HepG2 (cell line): ENCODE data around the gene IPCEF1. TPM values are rescaled to one million over a fixed set of nuclear protein-coding genes. Genes with fewer than 3 reads are reported as not detected.

Experiments used
- ARID5B ChIP-seq: IDR thresholded peaks from 2 replicates; pipeline ENCODE4 v1.4.0; 2020; ENCODE audit warnings: mild to moderate bottlenecking, missing genetic modification reagents
- ONECUT2 ChIP-seq: sonication (generic); formaldehyde crosslinking; IDR thresholded peaks from 2 replicates; pipeline ENCODE4 v1.4.0; 2020; ENCODE audit warnings: missing genetic modification reagents
- SMC3 ChIP-seq: IDR thresholded peaks from 2 replicates; pipeline ENCODE4 v1.6.1; 2011; ENCODE audit warnings: low read length, improper control_type of control experiment
- ZNF335 ChIP-seq: sonication (generic); formaldehyde crosslinking; IDR thresholded peaks from 2 replicates; pipeline ENCODE4 v1.4.0; 2020; ENCODE audit warnings: missing genetic modification reagents
- ZNF414 ChIP-seq: sonication (generic); formaldehyde crosslinking; IDR thresholded peaks from 2 replicates; pipeline ENCODE4 v1.5.0; 2020; ENCODE audit warnings: missing genetic modification reagents
- polyA plus RNA-seq, 8 experiments: library from polyadenylated mRNA; depleted of rRNA in 3 of 8; stranded (reverse) in 7 of 8; unstranded in 1 of 8; fragments of >200 nt; fragmentation: Illumina TruSeq in 4 of 8; extraction: Trizol in 4 of 8; gene quantifications; 2 replicates each; pipeline versions ENCODE4 v1.2.1 to v1.2.3, GENCODE V29; 2011 to 2016; ENCODE audit warnings: low read depth in 4 of 8, missing spikeins in 1 of 8, mixed read lengths in 1 of 8; ENCODE audit not compliant: insufficient read depth in 1 of 8
- total RNA-seq, 5 experiments: library from RNA; depleted of rRNA; stranded (reverse); fragments of >200 nt; fragmentation: Illumina TruSeq; extraction: Trizol; gene quantifications; 2 replicates each; pipeline ENCODE4 v1.2.3, GENCODE V29; 2016; ENCODE audit warnings: low read depth in 1 of 5
- TF ChIP-seq, protein P1 (sequence below), 2 experiments: fragments of 450-650 bp in 1 of 2; sonication (generic) in 1 of 2; formaldehyde crosslinking in 1 of 2; IDR thresholded peaks; 2 replicates each; pipeline versions ENCODE4 v1.6.1 to v1.8.0; 2016 to 2022; ENCODE audit warnings: antibody characterized with exemption in 1 of 2, mild to moderate bottlenecking in 1 of 2, missing genetic modification reagents in 1 of 2
- TF ChIP-seq, protein P2 (sequence below): sonication (generic); formaldehyde crosslinking; conservative IDR thresholded peaks from 2 replicates; pipeline ENCODE4 v1.4.0; 2020; ENCODE audit warnings: missing genetic modification reagents
- TF ChIP-seq, protein P3 (sequence below): sonication (generic); formaldehyde crosslinking; IDR thresholded peaks from 2 replicates; pipeline ENCODE4 v1.5.1; 2020; ENCODE audit warnings: missing genetic modification reagents, mild to moderate bottlenecking, borderline replicate concordance

Gene IPCEF1
- total and polyA plus RNA-seq, 2 of the 13 experiments (the other 11 are each of a cell fraction or from before 2014, with no cell fraction given) = 0.03 TPM; not detected in 1

DNA sequence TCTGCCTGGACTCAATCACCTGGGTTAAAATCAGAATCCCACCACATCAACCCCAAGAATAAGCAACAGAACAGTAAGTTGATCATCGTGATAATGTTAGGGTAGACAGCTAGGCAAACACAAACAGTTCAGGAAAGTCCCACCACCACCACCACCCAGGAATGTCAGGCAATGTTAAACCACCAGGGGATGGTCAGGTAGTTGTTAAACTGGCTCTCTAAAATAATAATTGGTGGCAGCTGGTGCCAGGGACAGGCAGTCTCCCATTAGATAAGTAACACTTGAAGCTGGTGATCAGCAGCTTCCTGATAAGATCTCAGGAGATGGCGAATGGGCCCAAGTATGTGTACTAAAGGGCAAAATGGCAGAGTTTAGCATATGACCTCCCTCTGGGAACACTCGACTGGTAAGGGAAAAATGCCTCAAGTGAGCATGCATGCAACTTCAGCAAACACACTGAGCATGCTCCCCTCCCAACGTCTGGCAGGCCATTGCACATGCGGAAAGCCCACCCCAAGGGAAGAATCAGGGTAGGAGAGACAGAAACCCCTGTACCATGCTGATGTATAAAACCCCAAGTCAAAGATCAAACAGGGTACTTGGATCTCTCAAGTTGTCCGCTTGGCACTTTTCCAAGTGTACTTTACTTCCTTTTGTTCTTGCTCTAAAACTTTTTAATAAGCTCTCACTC, 66.6 kb downstream of the IPCEF1 start (continued):
- TF ChIP-seq, protein P1, sequence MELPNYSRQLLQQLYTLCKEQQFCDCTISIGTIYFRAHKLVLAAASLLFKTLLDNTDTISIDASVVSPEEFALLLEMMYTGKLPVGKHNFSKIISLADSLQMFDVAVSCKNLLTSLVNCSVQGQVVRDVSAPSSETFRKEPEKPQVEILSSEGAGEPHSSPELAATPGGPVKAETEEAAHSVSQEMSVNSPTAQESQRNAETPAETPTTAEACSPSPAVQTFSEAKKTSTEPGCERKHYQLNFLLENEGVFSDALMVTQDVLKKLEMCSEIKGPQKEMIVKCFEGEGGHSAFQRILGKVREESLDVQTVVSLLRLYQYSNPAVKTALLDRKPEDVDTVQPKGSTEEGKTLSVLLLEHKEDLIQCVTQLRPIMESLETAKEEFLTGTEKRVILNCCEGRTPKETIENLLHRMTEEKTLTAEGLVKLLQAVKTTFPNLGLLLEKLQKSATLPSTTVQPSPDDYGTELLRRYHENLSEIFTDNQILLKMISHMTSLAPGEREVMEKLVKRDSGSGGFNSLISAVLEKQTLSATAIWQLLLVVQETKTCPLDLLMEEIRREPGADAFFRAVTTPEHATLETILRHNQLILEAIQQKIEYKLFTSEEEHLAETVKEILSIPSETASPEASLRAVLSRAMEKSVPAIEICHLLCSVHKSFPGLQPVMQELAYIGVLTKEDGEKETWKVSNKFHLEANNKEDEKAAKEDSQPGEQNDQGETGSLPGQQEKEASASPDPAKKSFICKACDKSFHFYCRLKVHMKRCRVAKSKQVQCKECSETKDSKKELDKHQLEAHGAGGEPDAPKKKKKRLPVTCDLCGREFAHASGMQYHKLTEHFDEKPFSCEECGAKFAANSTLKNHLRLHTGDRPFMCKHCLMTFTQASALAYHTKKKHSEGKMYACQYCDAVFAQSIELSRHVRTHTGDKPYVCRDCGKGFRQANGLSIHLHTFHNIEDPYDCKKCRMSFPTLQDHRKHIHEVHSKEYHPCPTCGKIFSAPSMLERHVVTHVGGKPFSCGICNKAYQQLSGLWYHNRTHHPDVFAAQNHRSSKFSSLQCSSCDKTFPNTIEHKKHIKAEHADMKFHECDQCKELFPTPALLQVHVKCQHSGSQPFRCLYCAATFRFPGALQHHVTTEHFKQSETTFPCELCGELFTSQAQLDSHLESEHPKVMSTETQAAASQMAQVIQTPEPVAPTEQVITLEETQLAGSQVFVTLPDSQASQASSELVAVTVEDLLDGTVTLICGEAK (IDR thresholded peaks at IDR 0.05) = no peak
- TF ChIP-seq, protein P1 (CRISPR knock-in tag; IDR thresholded peaks at IDR 0.05) = no peak
- TF ChIP-seq SMC3 (no peak), ZNF414 (CRISPR knock-in tag) (no peak), ZNF335 (CRISPR knock-in tag) (no peak), ARID5B (CRISPR knock-in tag) (no peak), ONECUT2 (CRISPR knock-in tag) (no peak)
- TF ChIP-seq, protein P2, sequence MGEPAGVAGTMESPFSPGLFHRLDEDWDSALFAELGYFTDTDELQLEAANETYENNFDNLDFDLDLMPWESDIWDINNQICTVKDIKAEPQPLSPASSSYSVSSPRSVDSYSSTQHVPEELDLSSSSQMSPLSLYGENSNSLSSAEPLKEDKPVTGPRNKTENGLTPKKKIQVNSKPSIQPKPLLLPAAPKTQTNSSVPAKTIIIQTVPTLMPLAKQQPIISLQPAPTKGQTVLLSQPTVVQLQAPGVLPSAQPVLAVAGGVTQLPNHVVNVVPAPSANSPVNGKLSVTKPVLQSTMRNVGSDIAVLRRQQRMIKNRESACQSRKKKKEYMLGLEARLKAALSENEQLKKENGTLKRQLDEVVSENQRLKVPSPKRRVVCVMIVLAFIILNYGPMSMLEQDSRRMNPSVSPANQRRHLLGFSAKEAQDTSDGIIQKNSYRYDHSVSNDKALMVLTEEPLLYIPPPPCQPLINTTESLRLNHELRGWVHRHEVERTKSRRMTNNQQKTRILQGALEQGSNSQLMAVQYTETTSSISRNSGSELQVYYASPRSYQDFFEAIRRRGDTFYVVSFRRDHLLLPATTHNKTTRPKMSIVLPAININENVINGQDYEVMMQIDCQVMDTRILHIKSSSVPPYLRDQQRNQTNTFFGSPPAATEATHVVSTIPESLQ = no peak
- TF ChIP-seq, protein P3, sequence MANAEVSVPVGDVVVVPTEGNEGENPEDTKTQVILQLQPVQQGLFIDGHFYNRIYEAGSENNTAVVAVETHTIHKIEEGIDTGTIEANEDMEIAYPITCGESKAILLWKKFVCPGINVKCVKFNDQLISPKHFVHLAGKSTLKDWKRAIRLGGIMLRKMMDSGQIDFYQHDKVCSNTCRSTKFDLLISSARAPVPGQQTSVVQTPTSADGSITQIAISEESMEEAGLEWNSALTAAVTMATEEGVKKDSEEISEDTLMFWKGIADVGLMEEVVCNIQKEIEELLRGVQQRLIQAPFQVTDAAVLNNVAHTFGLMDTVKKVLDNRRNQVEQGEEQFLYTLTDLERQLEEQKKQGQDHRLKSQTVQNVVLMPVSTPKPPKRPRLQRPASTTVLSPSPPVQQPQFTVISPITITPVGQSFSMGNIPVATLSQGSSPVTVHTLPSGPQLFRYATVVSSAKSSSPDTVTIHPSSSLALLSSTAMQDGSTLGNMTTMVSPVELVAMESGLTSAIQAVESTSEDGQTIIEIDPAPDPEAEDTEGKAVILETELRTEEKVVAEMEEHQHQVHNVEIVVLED (CRISPR knock-in tag) = no peak
